IMR-90 (cell line): ENCODE results near the gene CWC27. TPM values are rescaled to one million over a fixed set of nuclear protein-coding genes. Genes with fewer than 3 reads are reported as not detected.

Experiments
- ATAC-seq: fragments of 200-7000 bp; cut with Tn5 transposase; 2 replicates; pipeline ENCODE4 v1.9.1; 2020; ENCODE audit warnings: low read depth, mild to moderate bottlenecking, moderate library complexity
- BruUV-seq: library from RNA; stranded (reverse); fragments of 400-500 nt; replicated peaks from 2 replicates; lab custom pipeline; 2021; lab: Mats Ljungman, UMichigan
- CTCF ChIA-PET: fragments of 300-600 bp; formaldehyde crosslinking; extraction: SDS; loops from one replicate; lab custom pipeline; 2021; ENCODE audit warnings: antibody characterized with exemption; lab: Yijun Ruan, JAX
- POLR2A ChIA-PET: fragments of 300-600 bp; sonication (Branson Sonifier 250); formaldehyde crosslinking; loops from one replicate; lab custom pipeline; 2022; ENCODE audit warnings: antibody characterized with exemption; ENCODE audit not compliant: unreplicated experiment; lab: Charles Lee
- DNase-seq: peaks from one replicate; pipeline ENCODE4 v3.0.0; 2013
- H2AFZ ChIP-seq: replicated peaks from 2 replicates; pipeline ENCODE3; 2013; ENCODE audit warnings: low read length, mild to moderate bottlenecking; ENCODE audit not compliant: poor library complexity
- H2AK5ac ChIP-seq: 2 replicates; pipeline ENCODE4 v1.6.1; 2013; ENCODE audit warnings: low read depth, low read length, inconsistent platforms
- H2AK9ac ChIP-seq: replicated peaks from 2 replicates; pipeline ENCODE3; 2013; ENCODE audit warnings: mild to moderate bottlenecking, low read depth, low read length, moderate library complexity; ENCODE audit not compliant: poor library complexity
- H2BK120ac ChIP-seq: 2 replicates; pipeline ENCODE4 v1.6.1; 2013; ENCODE audit warnings: low read depth, low read length, inconsistent platforms
- H2BK15ac ChIP-seq: 3 replicates; pipeline ENCODE4 v1.6.1; 2013; ENCODE audit warnings: low read depth, low read length, inconsistent platforms
- H2BK20ac ChIP-seq: 2 replicates; pipeline ENCODE4 v1.6.1; 2013; ENCODE audit warnings: low read depth, mild to moderate bottlenecking, inconsistent platforms, low read length, moderate library complexity
- H2BK5ac ChIP-seq: 2 replicates; pipeline ENCODE4 v1.6.1; 2013; ENCODE audit warnings: mild to moderate bottlenecking, low read depth, low read length, inconsistent platforms; ENCODE audit not compliant: poor library complexity, severe bottlenecking
- H3K14ac ChIP-seq: replicated peaks from 2 replicates; pipeline ENCODE4 v1.6.1; 2013; ENCODE audit warnings: low read depth, low read length, inconsistent platforms
- H3K18ac ChIP-seq: 2 replicates; pipeline ENCODE4 v1.6.1; 2013; ENCODE audit warnings: low read depth, low read length, control low read depth
- H3K23ac ChIP-seq: 2 replicates; pipeline ENCODE4 v1.6.1; 2013; ENCODE audit warnings: low read depth, low read length, inconsistent platforms
- H3K27ac ChIP-seq: 2 replicates; pipeline ENCODE4 v1.5.1; 2013; ENCODE audit warnings: mild to moderate bottlenecking, control low read depth, low read length; ENCODE audit not compliant: insufficient read depth
- H3K27me3 ChIP-seq: 2 replicates; pipeline ENCODE4 v1.6.1; 2013; ENCODE audit warnings: low read length; ENCODE audit not compliant: control insufficient read depth, insufficient read depth
- H3K36me3 ChIP-seq: 2 replicates; pipeline ENCODE4 v1.6.1; 2013; ENCODE audit warnings: low read length, mixed read lengths; ENCODE audit not compliant: control insufficient read depth, insufficient read depth
- H3K4ac ChIP-seq: 2 replicates; pipeline ENCODE4 v1.6.1; 2013; ENCODE audit warnings: low read depth, low read length, inconsistent platforms
- H3K4me1 ChIP-seq: 2 replicates; pipeline ENCODE4 v1.6.1; 2013; ENCODE audit warnings: low read length, mixed read lengths; ENCODE audit not compliant: control insufficient read depth, insufficient read depth
- H3K4me2 ChIP-seq: 2 replicates; pipeline ENCODE4 v1.6.1; 2013; ENCODE audit warnings: low read depth, mild to moderate bottlenecking, control low read depth, low read length, moderate library complexity
- H3K4me3 ChIP-seq: 2 replicates; pipeline ENCODE4 v1.5.1; 2013; ENCODE audit warnings: low read depth, mild to moderate bottlenecking, control low read depth, low read length, moderate library complexity; ENCODE audit not compliant: insufficient read depth
- H3K56ac ChIP-seq: 2 replicates; pipeline ENCODE4 v1.6.1; 2013; ENCODE audit warnings: low read length, inconsistent platforms; ENCODE audit not compliant: insufficient read depth; ENCODE audit errors: extremely low read depth
- H3K79me1 ChIP-seq, 2 experiments: 2 replicates each; pipeline ENCODE4 v1.6.1; 2013; ENCODE audit warnings: low read length in 2 of 2, inconsistent platforms in 1 of 2, low read depth in 1 of 2
- H3K9ac ChIP-seq: 2 replicates; pipeline ENCODE4 v1.6.1; 2013; ENCODE audit warnings: low read depth, low read length, control low read depth
- H3K9me1 ChIP-seq: 2 replicates; pipeline ENCODE4 v1.6.1; 2013; ENCODE audit warnings: low read length, inconsistent platforms; ENCODE audit not compliant: insufficient read depth
- H3K9me3 ChIP-seq: 2 replicates; pipeline ENCODE4 v1.6.1; 2013; ENCODE audit warnings: low read length; ENCODE audit not compliant: control insufficient read depth, insufficient read depth
- H4K20me1 ChIP-seq: 2 replicates; pipeline ENCODE4 v1.6.1; 2013; ENCODE audit warnings: low read length, inconsistent platforms; ENCODE audit not compliant: insufficient read depth
- H4K5ac ChIP-seq: 2 replicates; pipeline ENCODE4 v1.6.1; 2013; ENCODE audit warnings: mild to moderate bottlenecking, low read depth, low read length, control low read depth
- H4K8ac ChIP-seq, 2 experiments: 2 replicates each; pipeline ENCODE4 v1.6.1; 2013; ENCODE audit warnings: low read depth in 2 of 2, low read length in 2 of 2, control low read depth in 1 of 2, inconsistent platforms in 1 of 2
- H4K91ac ChIP-seq: 2 replicates; pipeline ENCODE4 v1.6.1; 2013; ENCODE audit warnings: low read depth, low read length, inconsistent platforms; ENCODE audit not compliant: insufficient read depth
- CEBPB ChIP-seq: IDR thresholded peaks from 2 replicates; pipeline ENCODE4 v1.6.1; 2012; ENCODE audit warnings: low read depth, low read length, improper control_type of control experiment
- MAFK ChIP-seq: IDR thresholded peaks from 2 replicates; pipeline ENCODE4 v1.6.1; 2012; ENCODE audit warnings: low read depth, low read length, improper control_type of control experiment
- NFE2L2 ChIP-seq: fragments of 150-350 bp; IDR thresholded peaks from 2 replicates; pipeline ENCODE4 v1.6.1; 2016; ENCODE audit warnings: low read depth, mild to moderate bottlenecking, low read length
- RAD21 ChIP-seq: IDR thresholded peaks from 2 replicates; pipeline ENCODE4 v1.6.1; 2012; ENCODE audit warnings: low read length, improper control_type of control experiment
- SMC3 ChIP-seq: fragments of 150-350 bp; IDR thresholded peaks from 2 replicates; pipeline ENCODE4 v1.6.1; 2016; ENCODE audit warnings: low read depth, mild to moderate bottlenecking, antibody characterized with exemption, low read length, moderate library complexity
- WGBS, 2 experiments: methylation state at CpG; one replicate each; pipeline versions ENCODE4 v1.1.5 to v1.1.7; 2013; ENCODE audit warnings: missing lambda C conversion rate in 2 of 2; ENCODE audit not compliant: insufficient read length in 1 of 2; ENCODE audit errors: extremely low coverage in 2 of 2; 5-methylcytosine and 5-hydroxymethylcytosine counted together
- dilution Hi-C: fragments of 300-500 bp; cut with HindIII; formaldehyde crosslinking; loops from one replicate; pipeline ENCODE4 v1.14.3; 2018; ENCODE audit warnings: low sequenced_read_pairs; ENCODE audit not compliant: unreplicated experiment
- in situ Hi-C: fragments of 300-500 bp; cut with MboI; formaldehyde crosslinking; loops from 3 replicates; pipeline ENCODE4 v1.14.3; 2019; ENCODE audit warnings: low sequenced_read_pairs, inconsistent platforms, mixed read lengths
- intact Hi-C: fragments of 100-400 bp; cut with micrococcal nuclease; formaldehyde crosslinking; loops from 2 replicates; pipeline ENCODE4 v1.10.0; 2022
- polyA plus RNA-seq, 3 experiments: library from polyadenylated mRNA; depleted of rRNA; stranded (reverse); fragments of >200 nt; gene quantifications; 2 replicates each; pipeline ENCODE4 v1.2.3, GENCODE V29; 2012; ENCODE audit warnings: low replicate concordance in 1 of 3
- total RNA-seq: library from RNA; depleted of rRNA; stranded (reverse); fragments of >200 nt; gene quantifications from 2 replicates; pipeline ENCODE4 v1.2.3, GENCODE V29; 2012
- TF ChIP-seq, protein P1 (sequence below): fragments of 150-350 bp; IDR thresholded peaks from 2 replicates; pipeline ENCODE4 v1.6.1; 2017; ENCODE audit warnings: mild to moderate bottlenecking, antibody characterized with exemption, low read length, low read depth
- TF ChIP-seq, protein P2 (sequence below): conservative IDR thresholded peaks from 2 replicates; pipeline ENCODE4 v1.5.1; 2012; ENCODE audit warnings: mild to moderate bottlenecking, low read depth, low read length, improper control_type of control experiment

Gene CWC27
- total and polyA plus RNA-seq, 2 of the 4 experiments (the other 2 are of a cell fraction), result 13.3 to 17.1 TPM

DNA sequence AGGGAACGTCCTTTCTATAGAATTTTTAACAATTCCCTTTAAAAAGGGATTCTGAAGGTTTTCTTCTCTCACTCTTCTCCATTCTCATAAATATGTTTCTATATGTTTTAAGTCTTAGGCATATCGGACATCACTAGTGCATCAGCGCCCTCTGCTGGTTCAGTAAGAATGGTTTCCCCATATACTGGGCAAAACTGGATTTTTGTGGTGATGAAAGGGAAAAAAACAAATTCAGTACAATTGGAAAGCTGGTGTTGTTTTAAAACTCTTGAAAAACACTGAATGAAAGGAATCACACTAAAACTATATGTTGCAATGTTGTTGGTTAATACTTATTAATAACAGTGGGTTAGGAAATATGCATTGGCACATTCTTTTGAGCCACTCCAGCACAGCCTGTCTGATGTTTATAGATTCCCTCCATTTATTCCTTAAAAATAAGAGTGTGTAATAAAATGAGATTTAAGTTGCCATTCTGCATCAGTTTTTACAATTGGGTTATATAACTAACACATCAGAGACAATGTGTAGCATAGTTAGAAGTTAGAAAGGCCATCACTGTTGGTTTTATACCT, 15.8 kb downstream of the CWC27 start:
- no peaks in the 10 kb centered on the region for H3K9me1 ChIP-seq
- dilution Hi-C loops (no loop called here), in situ Hi-C loops (loop anchor here (5.0 to 25.0 kb wide), 2 partner anchors 152 to 547 kb away; no protein-coding TSS in a partner anchor)

More for the DNA sequence above, 15.8 kb downstream of the CWC27 start:
- peak; percentile 74 for TF ChIP-seq SMC3
- TF ChIP-seq, protein P1, sequence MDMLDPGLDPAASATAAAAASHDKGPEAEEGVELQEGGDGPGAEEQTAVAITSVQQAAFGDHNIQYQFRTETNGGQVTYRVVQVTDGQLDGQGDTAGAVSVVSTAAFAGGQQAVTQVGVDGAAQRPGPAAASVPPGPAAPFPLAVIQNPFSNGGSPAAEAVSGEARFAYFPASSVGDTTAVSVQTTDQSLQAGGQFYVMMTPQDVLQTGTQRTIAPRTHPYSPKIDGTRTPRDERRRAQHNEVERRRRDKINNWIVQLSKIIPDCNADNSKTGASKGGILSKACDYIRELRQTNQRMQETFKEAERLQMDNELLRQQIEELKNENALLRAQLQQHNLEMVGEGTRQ, result no peak
- TF ChIP-seq RAD21, result peak; percentile 85
- no peak for TF ChIP-seq NFE2L2
- no peak for TF ChIP-seq MAFK
- 0 out of 2 replicates have a peak, but pooled peaks have one; percentile 26 for TF ChIP-seq CEBPB
- TF ChIP-seq, protein P2, sequence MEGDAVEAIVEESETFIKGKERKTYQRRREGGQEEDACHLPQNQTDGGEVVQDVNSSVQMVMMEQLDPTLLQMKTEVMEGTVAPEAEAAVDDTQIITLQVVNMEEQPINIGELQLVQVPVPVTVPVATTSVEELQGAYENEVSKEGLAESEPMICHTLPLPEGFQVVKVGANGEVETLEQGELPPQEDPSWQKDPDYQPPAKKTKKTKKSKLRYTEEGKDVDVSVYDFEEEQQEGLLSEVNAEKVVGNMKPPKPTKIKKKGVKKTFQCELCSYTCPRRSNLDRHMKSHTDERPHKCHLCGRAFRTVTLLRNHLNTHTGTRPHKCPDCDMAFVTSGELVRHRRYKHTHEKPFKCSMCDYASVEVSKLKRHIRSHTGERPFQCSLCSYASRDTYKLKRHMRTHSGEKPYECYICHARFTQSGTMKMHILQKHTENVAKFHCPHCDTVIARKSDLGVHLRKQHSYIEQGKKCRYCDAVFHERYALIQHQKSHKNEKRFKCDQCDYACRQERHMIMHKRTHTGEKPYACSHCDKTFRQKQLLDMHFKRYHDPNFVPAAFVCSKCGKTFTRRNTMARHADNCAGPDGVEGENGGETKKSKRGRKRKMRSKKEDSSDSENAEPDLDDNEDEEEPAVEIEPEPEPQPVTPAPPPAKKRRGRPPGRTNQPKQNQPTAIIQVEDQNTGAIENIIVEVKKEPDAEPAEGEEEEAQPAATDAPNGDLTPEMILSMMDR, result peak; percentile 84
- BruUV-seq, result no TSS peak
- Histone ChIP-seq H3K18ac (no peak overlapping the region), H3K4me1 (no peaks in the 10 kb centered on the region), H2AFZ (no peak overlapping the region), H3K9ac (no peak overlapping the region), H2BK15ac (no peak overlapping the region), H2BK120ac (no peak overlapping the region), H2AK9ac (no peak overlapping the region), H4K20me1 (no peaks in the 10 kb centered on the region), H3K9me3 (no peaks in the 10 kb centered on the region), H3K4me2 (no peak overlapping the region), H2BK20ac (no peak overlapping the region), H3K14ac (no peak overlapping the region), H3K36me3 (0 out of 2 replicates have a peak, but pooled peaks cover 5% of the 10 kb centered on the region), H4K5ac (no peak overlapping the region), H3K23ac (no peak overlapping the region), H4K91ac (no peak overlapping the region), H3K79me1 (peaks cover 0 to 2% of the 10 kb centered on the region in 2 experiments; a peak in 1 of 4 replicates), H4K8ac (no peak overlapping the region), H3K27me3 (no peaks in the 10 kb centered on the region), H3K56ac (no peak overlapping the region), H3K27ac (no peak overlapping the region), H2AK5ac (no peak overlapping the region), H3K4me3 (no peak overlapping the region), H3K4ac (no peak overlapping the region), H2BK5ac (no peak overlapping the region)
- DNase-seq, result peak; percentile 86
- peak; percentile 93 for ATAC-seq
- no CpG with 5 or more reads among the region's 3 CpGs for WGBS, 2 experiments
- ChIA-PET CTCF (interaction anchor here (0.6 to 1.7 kb wide), 8 partner anchors 11 to 698 kb away, joined by 3 to 6 read pairs (median 4); no protein-coding TSS in a partner anchor), POLR2A (no interaction called here)
- intact Hi-C loops, result loop anchor here (1.0 kb wide), 1 partner anchor 149 kb away; no protein-coding TSS in a partner anchor
